ENCODE data around the gene RNF144A.

GRCh38 chr2:7010391-7011054 is 93.3 kb downstream of the RNF144A start:
- TF ChIP-seq CTCF (IDR thresholded peaks at IDR 0.05) (no peak), POLR2A (IDR thresholded peaks at IDR 0.05) (no peak)

Data from testis (tissue), 2 donors.